Spleen (tissue), 11 donors: ENCODE measurements around the gene GRM1. TPM values are rescaled to one million over a fixed set of nuclear protein-coding genes. Genes with fewer than 3 reads are reported as not detected.

Source experiments
- DNase-seq: peaks from one replicate; pipeline ENCODE4 v3.0.0-alpha.2; 2020
- H3K27ac ChIP-seq, 8 donors: fragments of 200-600 bp; sonication (generic) in 7 of 8; 1 replicate in 4 of 8; 2 replicates in 4 of 8; pipeline versions ENCODE4 v1.5.0 to v1.8.0; 2016 to 2021; ENCODE audit warnings: inconsistent platforms in 4 of 8, mild to moderate bottlenecking in 4 of 8, moderate library complexity in 1 of 8
- H3K27me3 ChIP-seq, 7 donors: fragments of 200-600 bp; sonication (generic) in 6 of 7; replicated peaks in 1 of 7; 1 replicate in 4 of 7; 2 replicates in 3 of 7; pipeline versions ENCODE4 v1.5.0 to v1.8.0; 2016 to 2021; ENCODE audit warnings: inconsistent platforms in 3 of 7, mild to moderate bottlenecking in 1 of 7
- H3K36me3 ChIP-seq, 6 donors: fragments of 200-600 bp; sonication (generic) in 5 of 6; 1 replicate in 4 of 6; 2 replicates in 2 of 6; pipeline versions ENCODE4 v1.5.0 to v1.8.0; 2016 to 2021; ENCODE audit warnings: inconsistent platforms in 2 of 6
- H3K4me1 ChIP-seq, 6 donors: fragments of 200-600 bp; sonication (generic) in 5 of 6; 1 replicate in 3 of 6; 2 replicates in 3 of 6; pipeline versions ENCODE4 v1.5.0 to v1.8.0; 2016 to 2021; ENCODE audit warnings: inconsistent platforms in 3 of 6
- H3K4me3 ChIP-seq, 8 donors: fragments of 200-600 bp; sonication (generic) in 7 of 8; 1 replicate in 4 of 8; 2 replicates in 4 of 8; pipeline versions ENCODE4 v1.5.0 to v1.8.0; 2016 to 2021; ENCODE audit warnings: inconsistent platforms in 4 of 8, mild to moderate bottlenecking in 4 of 8, moderate library complexity in 2 of 8
- H3K9me3 ChIP-seq, 8 donors: fragments of 200-600 bp; sonication (generic) in 7 of 8; 1 replicate in 4 of 8; 2 replicates in 4 of 8; pipeline versions ENCODE4 v1.5.0 to v1.8.0; 2016 to 2021; ENCODE audit warnings: inconsistent platforms in 4 of 8
- CTCF ChIP-seq, 11 experiments: fragments of 200-600 bp in 7 of 11; fragments of 450-650 bp in 4 of 11; sonication (generic) in 4 of 11; IDR thresholded peaks in 8 of 11; conservative IDR thresholded peaks in 3 of 11; 1 replicate in 7 of 11; 2 replicates in 4 of 11; pipeline versions ENCODE4 v1.4.0 to v1.8.0; 2016 to 2021; ENCODE audit warnings: antibody characterized with exemption in 11 of 11, inconsistent platforms in 4 of 11, mild to moderate bottlenecking in 1 of 11
- POLR2A ChIP-seq, 3 donors: fragments of 450-650 bp; IDR thresholded peaks; one replicate each; pipeline ENCODE4 v1.5.1; 2017; ENCODE audit warnings: antibody characterized with exemption in 3 of 3, mild to moderate bottlenecking in 1 of 3
- POLR2AphosphoS5 ChIP-seq, 3 donors: sonication (generic); formaldehyde crosslinking; IDR thresholded peaks; one replicate each; pipeline ENCODE4 v1.5.1; 2017; ENCODE audit warnings: antibody characterized with exemption in 3 of 3
- WGBS, 5 donors: extraction: QIAGEN DNeasy Blood & Tissue Kit in 3 of 5; methylation state at CpG; one replicate each; pipeline versions ENCODE4 v1.1.5 to v1.1.7; 2013 to 2018; 5-methylcytosine and 5-hydroxymethylcytosine counted together
- intact Hi-C: fragments of 100-400 bp; cut with DNase I; formaldehyde crosslinking; loops from one replicate; pipeline ENCODE4 v1.15.0; 2023; ENCODE audit warnings: low total_unique reads
- polyA plus RNA-seq, 3 donors: library from polyadenylated mRNA; stranded (reverse); fragments of 200-250 nt; gene quantifications; one replicate each; pipeline ENCODE4 v1.2.1, GENCODE V29; 2013
- total RNA-seq, 7 donors: library from RNA; depleted of rRNA in 3 of 7; stranded (reverse); fragments of >200 nt in 3 of 7; fragmentation: NEBNext Ultra II Directional in 4 of 7; extraction: Animal tissue kit (Norgen Biotek cat#: 25700) in 4 of 7; gene quantifications; one replicate each; pipeline versions ENCODE4 v1.1.0 to v1.2.1, GENCODE V29; 2016 to 2021
- donor health status: healthy with polysubstance abuse.
- donor health status: DM: no; HTN: no; CAD: no; lungs with moderate emphysema.
- donor health status: DM: no; HTN: no; CAD: no.
- donor health status: Bipolar disorder and iron deficiency.
- donor health status: healthy.
- donor health status: DM: no; HTN: no; CAD: no.
- donor health status: DM: yes; HTN: yes; CAD: no.

The GRM1 gene
- total and polyA plus RNA-seq, 10 donors: under 0.01 to 0.19 (median 0.09) TPM; not detected in 3

GRCh38 chr6:146410851-146411595 lies 382.2 kb downstream of the GRM1 start:
- Histone ChIP-seq H3K27me3 (no peaks in the 10 kb centered on the region), H3K9me3 (peaks cover 0 to 5% (median 0%) of the 10 kb centered on the region in 8 donors), H3K27ac (no peak overlapping the region), H3K36me3 (no peaks in the 10 kb centered on the region), H3K4me1 (no peaks in the 10 kb centered on the region), H3K4me3 (no peak overlapping the region)
- WGBS, 5 donors: 76 to 92% (median 81%) methylated on average over 2 of the region's 2 CpGs
- TF ChIP-seq POLR2A (IDR thresholded peaks at IDR 0.05) (no peak), POLR2AphosphoS5 (IDR thresholded peaks at IDR 0.05) (no peak), CTCF (IDR thresholded peaks at IDR 0.05 in 8 of 11, conservative IDR thresholded peaks at IDR 0.05 in 3 of 11) (no peak)
- no peak for DNase-seq
- intact Hi-C loops: no loop called here

- H3K4me3 ChIP-seq: no peak overlapping the region
- no peak overlapping the region for H3K27ac ChIP-seq
- 70 to 85% (median 74%) methylated on average over 5 of the region's 5 CpGs for WGBS, 5 donors
- intact Hi-C loops: no loop called here
- no peak for TF ChIP-seq CTCF (IDR thresholded peaks at IDR 0.05 in 8 of 11, conservative IDR thresholded peaks at IDR 0.05 in 3 of 11)
- TF ChIP-seq POLR2AphosphoS5 (IDR thresholded peaks at IDR 0.05): no peak
- no peak for TF ChIP-seq POLR2A (IDR thresholded peaks at IDR 0.05)
- no peaks in the 10 kb centered on the region for H3K36me3 ChIP-seq
- no peak for DNase-seq
- no peaks in the 10 kb centered on the region for H3K27me3 ChIP-seq
- H3K9me3 ChIP-seq: no peaks in the 10 kb centered on the region
- no peaks in the 10 kb centered on the region for H3K4me1 ChIP-seq
Observed at GRCh38 chr6:146419576-146419975, 390.7 kb downstream of the GRM1 start.

- no peak for DNase-seq
- H3K4me3 ChIP-seq: no peak overlapping the region
- intact Hi-C loops: no loop called here
- no peaks in the 10 kb centered on the region for H3K36me3 ChIP-seq
- 62 to 80% (median 67%) methylated on average over 3 of the region's 3 CpGs for WGBS, 5 donors
- TF ChIP-seq CTCF (IDR thresholded peaks at IDR 0.05 in 8 of 11, conservative IDR thresholded peaks at IDR 0.05 in 3 of 11) (no peak), POLR2A (IDR thresholded peaks at IDR 0.05) (no peak), POLR2AphosphoS5 (IDR thresholded peaks at IDR 0.05) (no peak)
- no peaks in the 10 kb centered on the region for H3K4me1 ChIP-seq
- H3K27me3 ChIP-seq: no peaks in the 10 kb centered on the region
- no peaks in the 10 kb centered on the region for H3K9me3 ChIP-seq
- no peak overlapping the region for H3K27ac ChIP-seq
Observed at GRCh38 chr6:146420255-146420654, 391.4 kb downstream of the GRM1 start.

GRCh38 chr6:146422789-146423375 lies 394.0 kb downstream of the GRM1 start:
- H3K27ac ChIP-seq: no peak overlapping the region
- H3K4me1 ChIP-seq: no peaks in the 10 kb centered on the region
- H3K4me3 ChIP-seq: no peak overlapping the region
- no peaks in the 10 kb centered on the region for H3K27me3 ChIP-seq
- intact Hi-C loops: no loop called here
- no peaks in the 10 kb centered on the region for H3K36me3 ChIP-seq
- WGBS, 5 donors: 89 to 100% (median 92%) methylated on average over 1 of the region's 1 CpG
- TF ChIP-seq POLR2A (IDR thresholded peaks at IDR 0.05) (no peak), CTCF (IDR thresholded peaks at IDR 0.05 in 8 of 11, conservative IDR thresholded peaks at IDR 0.05 in 3 of 11) (no peak), POLR2AphosphoS5 (IDR thresholded peaks at IDR 0.05) (no peak)
- H3K9me3 ChIP-seq: no peaks in the 10 kb centered on the region
- no peak for DNase-seq
